NCI-H2029 (cell line): Measurements from ENCODE around the gene SEBOX.

Experiments used
- DNase-seq: peaks from one replicate; lab custom pipeline; 2025; lab: John Stamatoyannopoulos, UW

Gene SEBOX

DNA sequence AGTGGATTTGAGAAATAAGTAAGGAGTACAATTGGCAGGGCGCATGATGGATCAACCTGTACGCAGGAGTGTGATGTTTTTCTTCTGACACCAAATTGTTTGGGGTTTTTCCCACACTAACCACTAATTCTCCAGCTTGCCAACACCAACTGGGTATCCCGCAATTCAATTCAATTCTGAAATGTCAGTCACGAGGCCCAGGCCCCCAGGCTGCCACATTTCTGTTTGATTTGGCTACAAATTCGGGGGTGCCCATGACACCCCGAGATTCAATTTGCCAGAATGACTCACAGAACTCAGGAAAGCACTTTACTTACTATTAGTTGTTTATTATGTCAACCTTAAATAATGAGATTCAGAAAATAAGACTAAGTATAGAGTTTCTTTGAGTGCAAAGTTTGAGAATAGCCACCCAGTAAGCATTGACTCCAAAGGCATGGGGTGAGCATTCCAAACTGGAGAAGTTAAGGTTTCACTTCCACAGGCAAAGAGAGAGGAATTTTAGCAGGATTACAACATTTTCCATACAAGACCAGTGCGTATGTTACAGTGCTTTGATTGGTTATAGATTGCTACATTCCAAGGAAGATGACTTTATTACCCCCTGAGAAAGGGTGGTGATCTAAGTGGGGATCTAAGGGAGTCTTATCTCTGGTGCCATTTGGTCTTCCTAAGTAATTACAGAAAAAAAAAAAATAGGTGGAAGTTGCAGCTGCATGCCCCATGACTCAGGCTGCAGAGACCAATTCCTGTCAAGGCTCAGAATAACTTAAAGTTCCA lies 29.5 kb upstream of the SEBOX start:
- DNase-seq = no peak

DNA sequence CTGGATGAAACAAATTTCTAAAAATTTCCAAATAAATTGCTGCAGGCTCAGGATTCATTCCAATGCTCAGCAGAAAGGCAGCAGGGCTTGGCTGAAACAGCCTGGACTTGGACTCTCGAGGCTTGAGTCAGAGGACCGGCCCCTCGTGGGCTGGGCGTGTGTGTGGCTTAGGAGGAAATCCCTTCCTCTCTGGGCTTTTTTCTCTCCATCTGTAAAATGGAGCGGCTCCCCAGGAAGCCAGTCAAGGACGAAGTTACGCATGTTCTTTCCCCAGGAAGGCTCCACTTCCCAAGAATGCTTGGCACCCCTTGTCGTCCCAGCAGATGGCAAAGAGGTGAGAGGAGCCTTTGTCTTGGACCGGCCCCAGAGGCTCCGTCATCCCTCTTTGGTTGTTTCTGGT lies 27.5 kb upstream of the SEBOX start:
- no peak for DNase-seq

GRCh38 chr17:28391401-28391800 lies 26.4 kb upstream of the SEBOX start:
- no peak for DNase-seq

- no peak for DNase-seq
These were observed 26.0 kb upstream of the SEBOX start for GRCh38 chr17:28390984-28391383.

GRCh38 chr17:28390563-28390962 lies 25.6 kb upstream of the SEBOX start:
- DNase-seq = no peak

DNA sequence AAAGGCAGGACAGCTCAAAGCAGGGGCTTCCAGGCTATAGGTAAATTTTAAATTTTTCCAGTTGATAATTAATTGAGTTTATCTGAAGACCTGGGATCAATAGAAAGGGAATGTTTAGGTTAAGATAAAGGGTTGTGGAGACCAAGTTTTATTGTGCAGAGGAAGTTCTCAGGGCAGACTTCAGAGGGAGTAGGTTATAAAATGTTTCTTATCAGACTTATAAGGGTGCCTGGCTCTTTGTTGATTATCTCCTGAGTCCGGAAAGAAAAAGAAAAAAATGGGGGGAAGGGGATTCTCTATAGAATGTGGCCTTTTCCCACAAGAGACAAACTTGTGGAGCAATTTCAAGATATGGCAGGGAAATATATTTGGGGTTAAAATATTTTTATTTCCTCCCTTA lies 25.1 kb upstream of the SEBOX start:
- no peak for DNase-seq

- no peak for DNase-seq
These were observed 23.1 kb upstream of the SEBOX start for GRCh38 chr17:28388106-28388505.

- DNase-seq = no peak
These were observed 21.4 kb upstream of the SEBOX start for GRCh38 chr17:28386391-28386790.

GRCh38 chr17:28385406-28385805 lies 20.4 kb upstream of the SEBOX start:
- DNase-seq = no peak

- no peak for DNase-seq
These were observed 20.0 kb upstream of the SEBOX start for GRCh38 chr17:28385037-28385400.

DNA sequence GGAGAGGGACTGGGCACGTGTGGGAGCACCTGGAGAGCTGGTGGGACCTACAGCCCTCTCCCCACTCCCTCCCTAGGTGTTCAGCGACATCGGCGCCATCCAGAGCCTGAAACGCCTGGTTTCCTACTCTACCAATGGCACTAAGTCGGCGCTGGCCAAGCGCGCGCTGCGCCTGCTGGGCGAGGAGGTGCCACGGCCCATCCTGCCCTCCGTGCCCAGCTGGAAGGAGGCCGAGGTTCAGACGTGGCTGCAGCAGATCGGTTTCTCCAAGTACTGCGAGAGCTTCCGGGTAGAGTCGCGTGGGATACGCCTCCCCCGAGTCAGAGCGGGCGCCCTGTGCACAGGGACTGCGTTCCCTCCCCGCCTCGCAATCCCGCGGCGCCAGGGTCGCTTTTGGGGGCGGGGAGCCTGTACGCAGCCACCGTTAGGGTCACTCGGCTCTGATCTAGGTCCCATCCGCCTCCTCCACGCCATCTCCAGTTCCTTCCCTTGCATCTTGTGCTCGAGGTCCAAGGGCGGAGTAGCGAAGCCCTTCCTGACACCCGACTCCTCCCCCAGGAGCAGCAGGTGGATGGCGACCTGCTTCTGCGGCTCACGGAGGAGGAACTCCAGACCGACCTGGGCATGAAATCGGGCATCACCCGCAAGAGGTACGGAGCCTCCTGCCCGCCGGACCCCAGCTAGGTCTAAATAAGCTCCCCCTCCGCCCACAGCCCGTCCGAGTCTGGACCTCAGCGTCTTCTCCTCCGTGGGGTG lies 19.5 kb upstream of the SEBOX start:
- peak; percentile 71 for DNase-seq

DNA sequence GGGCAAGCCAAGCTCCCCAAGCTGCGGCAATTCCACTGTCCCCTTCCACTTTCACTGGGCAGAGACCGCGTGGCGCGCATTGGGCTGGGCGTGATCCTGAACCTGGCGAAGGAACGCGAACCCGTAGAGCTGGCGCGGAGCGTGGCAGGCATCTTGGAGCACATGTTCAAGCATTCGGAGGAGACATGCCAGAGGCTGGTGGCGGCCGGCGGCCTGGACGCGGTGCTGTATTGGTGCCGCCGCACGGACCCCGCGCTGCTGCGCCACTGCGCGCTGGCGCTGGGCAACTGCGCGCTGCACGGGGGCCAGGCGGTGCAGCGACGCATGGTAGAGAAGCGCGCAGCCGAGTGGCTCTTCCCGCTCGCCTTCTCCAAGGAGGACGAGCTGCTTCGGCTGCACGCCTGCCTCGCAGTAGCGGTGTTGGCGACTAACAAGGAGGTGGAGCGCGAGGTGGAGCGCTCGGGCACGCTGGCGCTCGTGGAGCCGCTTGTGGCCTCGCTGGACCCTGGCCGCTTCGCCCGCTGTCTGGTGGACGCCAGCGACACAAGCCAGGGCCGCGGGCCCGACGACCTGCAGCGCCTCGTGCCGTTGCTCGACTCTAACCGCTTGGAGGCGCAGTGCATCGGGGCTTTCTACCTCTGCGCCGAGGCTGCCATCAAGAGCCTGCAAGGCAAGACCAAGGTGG lies 16.3 kb upstream of the SEBOX start:
- no peak for DNase-seq

GRCh38 chr17:28379814-28380801 lies 15.1 kb upstream of the SEBOX start:
- DNase-seq = no peak

- DNase-seq = no peak
These were observed 7.9 kb upstream of the SEBOX start for GRCh38 chr17:28372945-28373274.

GRCh38 chr17:28372203-28372944 lies 7.4 kb upstream of the SEBOX start:
- DNase-seq = no peak

GRCh38 chr17:28371245-28372202 lies 6.5 kb upstream of the SEBOX start, which contains the start of gene SARM1:
Gene SARM1 (plus strand): TSS chr17:28371694. CDS start chr17:28372033, 339 bp downstream.
- peak; percentile 21 for DNase-seq

- DNase-seq = no peak
These were observed 5.7 kb upstream of the SEBOX start for GRCh38 chr17:28370744-28371103.

- DNase-seq = no peak
These were observed 5.2 kb upstream of the SEBOX start, which contains the start of gene VTN for GRCh38 chr17:28370035-28370743. Gene VTN (minus strand): TSS chr17:28370307. CDS start chr17:28370203, 104 bp downstream.

- DNase-seq = no peak
These were observed 4.7 kb upstream of the SEBOX start for GRCh38 chr17:28369684-28370034.
